ENCODE results near the gene ROBO3. TPM values are rescaled to one million over a fixed set of nuclear protein-coding genes. Genes with fewer than 3 reads are reported as not detected.

ROBO3 gene
- total RNA-seq, 1 experiment from 2014 or later, result 30.7 TPM

DNA sequence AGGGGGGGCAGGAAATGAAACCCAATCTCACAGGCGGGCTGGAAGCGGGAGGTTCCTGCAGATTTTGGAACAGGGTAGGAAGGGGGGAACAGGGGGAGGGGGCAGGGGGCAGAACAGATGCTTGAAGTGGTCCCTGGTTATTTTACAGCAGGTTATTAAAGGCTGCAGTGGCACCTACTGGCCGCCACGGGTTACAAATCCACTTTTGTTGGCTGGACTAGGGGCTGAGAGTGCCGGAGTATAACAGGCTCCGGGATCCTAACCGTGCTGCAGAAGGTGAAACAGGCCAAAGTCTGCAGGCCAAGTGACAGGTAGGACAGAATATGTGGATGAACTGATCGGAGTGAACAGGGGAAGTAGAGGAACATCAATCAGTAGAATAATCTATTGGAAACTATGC lies 2.5 kb downstream of the ROBO3 start:
- H3K9ac ChIP-seq (ENCODE audit: low read length), result no peak overlapping the region
- RAD21 ChIA-PET (ENCODE audit: low non-redundant PET in 1 of 2, low total read pairs in 2 of 2, uncharacterized antibody in 2 of 2, unreplicated experiment in 2 of 2), result interaction anchor here (0.5 to 0.6 kb wide), 2 partner anchors 30 to 127 kb away, joined by 3 read pairs; no protein-coding TSS in a partner anchor
- H3K79me2 ChIP-seq (ENCODE audit: insufficient read depth, low read length), result no peaks in the 10 kb centered on the region
- H3K9me2 ChIP-seq (ENCODE audit: insufficient read depth), result no peaks in the 10 kb centered on the region
- no peaks in the 10 kb centered on the region for H3K36me3 ChIP-seq (ENCODE audit: control insufficient read depth in 1 of 2, insufficient read depth in 2 of 2, low read length in 2 of 2)
- H3K4me1 ChIP-seq (ENCODE audit: control insufficient read depth in 1 of 2, insufficient read depth in 2 of 2, low read length in 2 of 2), result peaks cover 4 to 9% of the 10 kb centered on the region in 2 experiments; a peak in 2 of 4 replicates
- H3K27me3 ChIP-seq (ENCODE audit: insufficient read depth, low read length), result peaks cover 31% of the 10 kb centered on the region; the same call in 1 of the 2 replicates
- POLR2A ChIA-PET, result no interaction called here
- H3K27ac ChIP-seq (ENCODE audit: low read depth, low read length), result no peak overlapping the region
- ATAC-seq (peak; percentile 68), DNase-seq (ENCODE audit: low read depth, low spot score) (peak; percentile 13)
- H2AFZ ChIP-seq (ENCODE audit: low read depth, low read length, poor library complexity, severe bottlenecking), result no peak overlapping the region
- no peak overlapping the region for H3K4me3 ChIP-seq (replicated peaks in 1 of 2; ENCODE audit: low read depth in 1 of 2, low read length in 2 of 2)
- intact Hi-C loops (cut with micrococcal nuclease), result loop anchor here (1.0 to 10.0 kb wide), 3 partner anchors 198 to 453 kb away; no protein-coding TSS in a partner anchor
- CTCF ChIA-PET, result interaction anchor here (0.6 to 1.0 kb wide), 4 partner anchors 9 to 793 kb away, joined by 3 to 7 read pairs (median 6); no protein-coding TSS in a partner anchor
- H3K4me2 ChIP-seq (ENCODE audit: low read length), result no peak overlapping the region
- no peak for TF ChIP-seq YY1 (IDR thresholded peaks at IDR 0.05; ENCODE audit: extremely low read depth, insufficient replicate concordance, low read depth, low read length)
- TF ChIP-seq, protein P1, sequence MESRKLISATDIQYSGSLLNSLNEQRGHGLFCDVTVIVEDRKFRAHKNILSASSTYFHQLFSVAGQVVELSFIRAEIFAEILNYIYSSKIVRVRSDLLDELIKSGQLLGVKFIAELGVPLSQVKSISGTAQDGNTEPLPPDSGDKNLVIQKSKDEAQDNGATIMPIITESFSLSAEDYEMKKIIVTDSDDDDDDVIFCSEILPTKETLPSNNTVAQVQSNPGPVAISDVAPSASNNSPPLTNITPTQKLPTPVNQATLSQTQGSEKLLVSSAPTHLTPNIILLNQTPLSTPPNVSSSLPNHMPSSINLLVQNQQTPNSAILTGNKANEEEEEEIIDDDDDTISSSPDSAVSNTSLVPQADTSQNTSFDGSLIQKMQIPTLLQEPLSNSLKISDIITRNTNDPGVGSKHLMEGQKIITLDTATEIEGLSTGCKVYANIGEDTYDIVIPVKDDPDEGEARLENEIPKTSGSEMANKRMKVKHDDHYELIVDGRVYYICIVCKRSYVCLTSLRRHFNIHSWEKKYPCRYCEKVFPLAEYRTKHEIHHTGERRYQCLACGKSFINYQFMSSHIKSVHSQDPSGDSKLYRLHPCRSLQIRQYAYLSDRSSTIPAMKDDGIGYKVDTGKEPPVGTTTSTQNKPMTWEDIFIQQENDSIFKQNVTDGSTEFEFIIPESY (IDR thresholded peaks at IDR 0.05; ENCODE audit: extremely low read depth, insufficient replicate concordance, low read length), result no peak
- peak; percentile 56 for TF ChIP-seq RAD21 (IDR thresholded peaks at IDR 0.05; ENCODE audit: low read depth)
- TF ChIP-seq, protein P2, sequence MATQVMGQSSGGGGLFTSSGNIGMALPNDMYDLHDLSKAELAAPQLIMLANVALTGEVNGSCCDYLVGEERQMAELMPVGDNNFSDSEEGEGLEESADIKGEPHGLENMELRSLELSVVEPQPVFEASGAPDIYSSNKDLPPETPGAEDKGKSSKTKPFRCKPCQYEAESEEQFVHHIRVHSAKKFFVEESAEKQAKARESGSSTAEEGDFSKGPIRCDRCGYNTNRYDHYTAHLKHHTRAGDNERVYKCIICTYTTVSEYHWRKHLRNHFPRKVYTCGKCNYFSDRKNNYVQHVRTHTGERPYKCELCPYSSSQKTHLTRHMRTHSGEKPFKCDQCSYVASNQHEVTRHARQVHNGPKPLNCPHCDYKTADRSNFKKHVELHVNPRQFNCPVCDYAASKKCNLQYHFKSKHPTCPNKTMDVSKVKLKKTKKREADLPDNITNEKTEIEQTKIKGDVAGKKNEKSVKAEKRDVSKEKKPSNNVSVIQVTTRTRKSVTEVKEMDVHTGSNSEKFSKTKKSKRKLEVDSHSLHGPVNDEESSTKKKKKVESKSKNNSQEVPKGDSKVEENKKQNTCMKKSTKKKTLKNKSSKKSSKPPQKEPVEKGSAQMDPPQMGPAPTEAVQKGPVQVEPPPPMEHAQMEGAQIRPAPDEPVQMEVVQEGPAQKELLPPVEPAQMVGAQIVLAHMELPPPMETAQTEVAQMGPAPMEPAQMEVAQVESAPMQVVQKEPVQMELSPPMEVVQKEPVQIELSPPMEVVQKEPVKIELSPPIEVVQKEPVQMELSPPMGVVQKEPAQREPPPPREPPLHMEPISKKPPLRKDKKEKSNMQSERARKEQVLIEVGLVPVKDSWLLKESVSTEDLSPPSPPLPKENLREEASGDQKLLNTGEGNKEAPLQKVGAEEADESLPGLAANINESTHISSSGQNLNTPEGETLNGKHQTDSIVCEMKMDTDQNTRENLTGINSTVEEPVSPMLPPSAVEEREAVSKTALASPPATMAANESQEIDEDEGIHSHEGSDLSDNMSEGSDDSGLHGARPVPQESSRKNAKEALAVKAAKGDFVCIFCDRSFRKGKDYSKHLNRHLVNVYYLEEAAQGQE (IDR thresholded peaks at IDR 0.05; ENCODE audit: low read depth), result no peak
- TF ChIP-seq ZNF274 (IDR thresholded peaks at IDR 0.05; ENCODE audit: low read depth, low read length), result no peak
- TF ChIP-seq, protein P3, sequence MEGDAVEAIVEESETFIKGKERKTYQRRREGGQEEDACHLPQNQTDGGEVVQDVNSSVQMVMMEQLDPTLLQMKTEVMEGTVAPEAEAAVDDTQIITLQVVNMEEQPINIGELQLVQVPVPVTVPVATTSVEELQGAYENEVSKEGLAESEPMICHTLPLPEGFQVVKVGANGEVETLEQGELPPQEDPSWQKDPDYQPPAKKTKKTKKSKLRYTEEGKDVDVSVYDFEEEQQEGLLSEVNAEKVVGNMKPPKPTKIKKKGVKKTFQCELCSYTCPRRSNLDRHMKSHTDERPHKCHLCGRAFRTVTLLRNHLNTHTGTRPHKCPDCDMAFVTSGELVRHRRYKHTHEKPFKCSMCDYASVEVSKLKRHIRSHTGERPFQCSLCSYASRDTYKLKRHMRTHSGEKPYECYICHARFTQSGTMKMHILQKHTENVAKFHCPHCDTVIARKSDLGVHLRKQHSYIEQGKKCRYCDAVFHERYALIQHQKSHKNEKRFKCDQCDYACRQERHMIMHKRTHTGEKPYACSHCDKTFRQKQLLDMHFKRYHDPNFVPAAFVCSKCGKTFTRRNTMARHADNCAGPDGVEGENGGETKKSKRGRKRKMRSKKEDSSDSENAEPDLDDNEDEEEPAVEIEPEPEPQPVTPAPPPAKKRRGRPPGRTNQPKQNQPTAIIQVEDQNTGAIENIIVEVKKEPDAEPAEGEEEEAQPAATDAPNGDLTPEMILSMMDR (IDR thresholded peaks at IDR 0.05 in 2 of 3, conservative IDR thresholded peaks at IDR 0.05 in 1 of 3; ENCODE audit: borderline replicate concordance in 1 of 3, insufficient read depth in 1 of 3, low read depth in 2 of 3, low read length in 2 of 3), result peak; percentile 37 to 52 (median 47); a peak in 5 of 6 replicates
- TF ChIP-seq ZFX (IDR thresholded peaks at IDR 0.05), result no peak
- no peaks in the 10 kb centered on the region for H3K9me3 ChIP-seq (ENCODE audit: control insufficient read depth in 1 of 2, insufficient read depth in 1 of 2, low read depth in 1 of 2, low read length in 2 of 2)
- H4K20me1 ChIP-seq (ENCODE audit: insufficient read depth), result no peaks in the 10 kb centered on the region
- no TSS peak for BruUV-seq (replicated peaks)
